Stimulated activated CD8-positive, alpha-beta memory T cell treated with anti-CD3 and anti-CD28 coated beads, Interleukin-4, amount 100 ng/mL, for 1 hour (primary cell): ENCODE measurements around the gene PCNX4.
A peak's percentile ranks its signal among the peaks of the same experiment; 100 is the strongest.

Experiments used
- DNase-seq, 2 donors: peaks; one replicate each; pipeline ENCODE4 v3.0.0-alpha.2; 2020; ENCODE audit warnings: low read depth in 2 of 2, low spot score in 1 of 2

Gene PCNX4

DNA sequence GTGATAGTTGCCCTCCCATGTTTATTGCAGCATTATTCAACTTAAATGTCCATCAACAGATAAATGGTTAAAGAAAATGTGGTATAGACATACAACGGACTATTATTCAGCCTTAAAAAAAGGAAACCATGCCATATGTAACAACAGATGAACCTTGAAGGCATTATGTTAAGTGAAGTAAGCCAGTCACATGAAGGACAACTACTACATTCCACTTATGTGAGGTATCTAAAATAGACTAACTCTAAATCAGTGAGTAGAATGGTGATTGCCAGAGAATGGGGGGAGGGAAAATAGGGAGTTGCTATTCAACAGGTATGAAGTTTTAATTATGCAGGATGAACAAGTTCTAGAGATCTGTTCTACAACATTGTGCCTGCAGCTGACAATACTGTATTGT is 10.1 kb downstream of the PCNX4 start:
- no peak for DNase-seq

DNA sequence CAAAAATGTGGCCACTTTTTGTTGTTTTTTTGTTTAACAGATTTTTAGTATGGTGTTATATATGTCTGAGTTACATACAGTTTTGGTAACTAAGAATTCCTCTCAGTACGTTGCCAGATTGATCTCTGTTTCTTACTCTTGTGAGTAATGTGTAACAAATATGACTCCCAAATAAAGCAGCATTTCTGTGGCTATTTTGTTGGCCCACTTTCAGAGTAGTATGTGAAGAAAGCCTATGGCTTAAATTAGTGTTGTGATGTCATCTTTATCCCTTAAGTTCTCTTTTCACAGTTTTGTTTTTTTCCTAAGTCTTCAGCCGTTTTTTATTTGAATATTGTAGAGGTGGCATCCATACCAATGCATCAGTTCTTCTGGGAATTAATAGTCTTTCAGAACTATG is 10.7 kb downstream of the PCNX4 start:
- no peak for DNase-seq

GRCh38 chr14:60106339-60106738 is 14.6 kb downstream of the PCNX4 start:
- DNase-seq = no peak

- no peak for DNase-seq
Measured at GRCh38 chr14:60107477-60107876, 15.8 kb downstream of the PCNX4 start.

- DNase-seq = no peak
Measured at GRCh38 chr14:60111732-60112131, 20.0 kb downstream of the PCNX4 start.

- no peak for DNase-seq
Measured at GRCh38 chr14:60114881-60115280, 23.2 kb downstream of the PCNX4 start.

- no peak for DNase-seq
Measured at GRCh38 chr14:60116181-60116580, 24.5 kb downstream of the PCNX4 start.

DNA sequence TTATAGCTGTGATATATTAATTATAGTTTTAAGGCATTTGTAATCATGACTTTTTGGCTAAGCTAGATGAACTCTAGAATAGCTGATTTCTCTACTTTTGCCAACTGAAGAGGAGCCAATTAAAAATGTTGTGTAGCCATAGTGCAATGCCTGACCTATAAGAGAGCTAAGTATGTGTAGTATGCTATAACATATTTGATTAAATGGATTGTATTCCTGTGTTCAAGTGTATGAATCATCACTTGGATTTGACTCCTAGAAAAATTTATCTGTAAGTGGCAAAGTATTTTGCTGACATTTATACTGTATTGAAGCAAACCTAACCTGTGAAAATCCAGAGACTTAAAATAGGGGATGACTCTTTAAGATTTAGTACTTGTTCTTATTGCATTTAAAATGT is 34.2 kb downstream of the PCNX4 start:
- no peak for DNase-seq

- no peak for DNase-seq
Measured at GRCh38 chr14:60133487-60133886, 41.8 kb downstream of the PCNX4 start.

GRCh38 chr14:60134702-60135101 is 43.0 kb downstream of the PCNX4 start:
- DNase-seq = no peak

DNA sequence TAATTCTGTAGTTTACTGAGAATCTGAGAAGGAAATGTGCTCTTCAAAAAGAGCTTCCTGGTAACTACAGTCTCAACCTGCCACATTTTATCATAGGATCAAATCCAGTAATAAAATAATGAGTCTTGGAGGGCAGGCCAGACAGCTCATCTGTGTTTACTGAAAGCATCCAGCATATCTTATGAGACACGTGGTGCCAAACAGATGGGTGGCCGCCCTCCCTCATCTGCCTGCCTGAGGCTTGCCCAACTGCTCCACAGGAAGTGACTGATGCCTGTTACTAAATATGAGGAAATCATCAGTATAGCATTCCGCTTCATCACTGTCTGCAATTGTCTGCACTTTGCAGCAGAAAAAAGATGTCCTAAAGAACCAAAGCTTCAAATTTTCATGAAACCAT is 60.0 kb downstream of the PCNX4 start:
- DNase-seq = peak; percentile 25 to 43

- DNase-seq = no peak
Measured at GRCh38 chr14:60153991-60154390, 62.3 kb downstream of the PCNX4 start.

DNA sequence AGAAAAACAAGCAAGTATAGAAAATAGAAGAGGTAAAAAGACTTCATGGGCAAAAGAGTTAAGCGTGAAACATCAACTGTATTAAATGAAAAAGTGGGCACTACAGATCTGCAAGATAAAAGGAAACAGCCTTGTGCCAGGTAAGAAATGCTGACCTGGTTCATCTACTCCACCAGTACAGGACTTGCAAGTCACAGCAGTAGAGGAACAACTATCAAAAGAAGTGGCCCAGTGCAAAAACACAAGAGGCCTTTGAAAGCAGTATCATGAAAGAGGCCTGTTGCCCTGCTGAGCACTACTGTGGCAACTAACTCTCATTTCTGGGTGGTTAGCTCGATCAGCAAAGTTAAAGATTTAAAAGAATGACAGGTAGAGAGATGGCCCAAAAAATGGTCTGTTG is 62.9 kb downstream of the PCNX4 start:
- no peak for DNase-seq

GRCh38 chr14:60160422-60160821 is 68.7 kb downstream of the PCNX4 start:
- DNase-seq = no peak

- no peak for DNase-seq
Measured at GRCh38 chr14:60161196-60162107, 69.7 kb downstream of the PCNX4 start.

- DNase-seq = no peak
Measured at GRCh38 chr14:60163693-60164092, 72.0 kb downstream of the PCNX4 start.

GRCh38 chr14:60164404-60164711 is 72.6 kb downstream of the PCNX4 start:
- no peak for DNase-seq

GRCh38 chr14:60164712-60165546 is 73.2 kb downstream of the PCNX4 start, which contains the start of gene DHRS7:
DHRS7 (minus strand) TSS chr14:60165398; CDS start chr14:60165309, 89 bp downstream.
- DNase-seq = peak; percentile 30 to 55

DNA sequence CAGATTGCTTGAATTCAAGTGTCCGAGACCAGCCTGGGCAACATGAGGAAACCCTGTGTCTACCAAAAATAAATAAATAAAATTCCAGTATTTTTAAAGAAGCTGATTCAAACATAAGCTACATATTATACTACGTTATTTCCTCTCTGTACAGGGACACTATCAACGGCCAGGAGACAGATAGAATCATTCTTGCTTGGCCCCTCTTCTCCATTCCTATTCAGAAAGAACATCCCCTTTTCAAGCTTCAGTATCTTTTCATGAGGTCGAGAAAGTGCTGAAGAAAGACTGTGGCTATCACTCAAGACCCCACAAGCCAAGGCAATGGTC is 73.8 kb downstream of the PCNX4 start:
- no peak for DNase-seq

DNA sequence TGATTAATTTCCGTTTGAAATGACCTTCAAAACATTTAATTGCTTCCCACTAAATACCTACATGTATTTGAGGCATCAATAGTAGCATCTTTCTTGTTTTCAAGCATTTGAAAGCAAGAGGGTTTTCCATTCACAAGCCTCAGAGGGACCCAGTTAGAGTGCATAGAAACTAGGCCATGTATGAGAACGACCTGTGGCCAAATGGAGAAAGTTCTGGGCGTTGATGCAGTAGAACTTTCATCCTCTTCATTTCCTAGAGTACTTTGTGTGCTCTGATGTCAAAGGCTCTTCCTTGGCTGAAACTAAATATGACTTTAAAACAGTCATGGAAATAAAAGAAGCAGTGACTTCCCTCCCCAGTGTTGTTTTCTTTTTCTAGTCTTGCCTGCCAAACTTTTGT is 74.4 kb downstream of the PCNX4 start:
- DNase-seq = no peak

DNA sequence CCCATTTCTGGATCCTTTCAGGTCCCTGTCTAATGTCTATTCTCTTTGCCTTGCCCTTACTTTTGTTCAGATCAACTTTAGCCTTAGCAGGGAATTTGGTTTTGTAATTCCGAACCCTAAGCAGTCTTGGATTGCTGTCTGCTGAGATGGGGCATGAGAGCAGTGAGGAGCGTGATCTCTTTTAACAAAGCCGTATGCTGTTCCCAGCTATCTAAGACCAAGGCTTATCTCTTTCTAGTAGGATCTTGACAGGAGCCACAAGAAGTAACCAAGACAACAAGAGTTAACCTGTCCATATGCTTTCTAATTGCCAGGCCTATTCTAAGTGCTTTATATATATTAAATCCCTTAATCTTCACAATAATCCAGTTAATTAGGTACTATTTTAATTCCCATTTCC is 78.0 kb downstream of the PCNX4 start:
- DNase-seq = no peak

- DNase-seq = no peak
Measured at GRCh38 chr14:60170948-60171347, 79.2 kb downstream of the PCNX4 start.
